Left renal pelvis (tissue), 4 donors: Measurements from ENCODE around the gene TRIM8. TPM values are rescaled to one million over a fixed set of nuclear protein-coding genes. Genes with fewer than 3 reads are reported as not detected.

Experiments
- DNase-seq, 4 donors: peaks; one replicate each; pipeline ENCODE4 v3.0.0-alpha.2; 2013; ENCODE audit warnings: low read depth in 4 of 4, low spot score in 3 of 4
- polyA plus RNA-seq, 4 donors: library from polyadenylated mRNA; unstranded; fragments of 120-200 nt; gene quantifications; one replicate each; pipeline ENCODE4 v1.2.1, GENCODE V29; 2013; ENCODE audit not compliant: insufficient read length in 4 of 4

TRIM8 gene
- polyA plus RNA-seq, 4 donors, result 76.9 to 146 (median 129) TPM

DNA sequence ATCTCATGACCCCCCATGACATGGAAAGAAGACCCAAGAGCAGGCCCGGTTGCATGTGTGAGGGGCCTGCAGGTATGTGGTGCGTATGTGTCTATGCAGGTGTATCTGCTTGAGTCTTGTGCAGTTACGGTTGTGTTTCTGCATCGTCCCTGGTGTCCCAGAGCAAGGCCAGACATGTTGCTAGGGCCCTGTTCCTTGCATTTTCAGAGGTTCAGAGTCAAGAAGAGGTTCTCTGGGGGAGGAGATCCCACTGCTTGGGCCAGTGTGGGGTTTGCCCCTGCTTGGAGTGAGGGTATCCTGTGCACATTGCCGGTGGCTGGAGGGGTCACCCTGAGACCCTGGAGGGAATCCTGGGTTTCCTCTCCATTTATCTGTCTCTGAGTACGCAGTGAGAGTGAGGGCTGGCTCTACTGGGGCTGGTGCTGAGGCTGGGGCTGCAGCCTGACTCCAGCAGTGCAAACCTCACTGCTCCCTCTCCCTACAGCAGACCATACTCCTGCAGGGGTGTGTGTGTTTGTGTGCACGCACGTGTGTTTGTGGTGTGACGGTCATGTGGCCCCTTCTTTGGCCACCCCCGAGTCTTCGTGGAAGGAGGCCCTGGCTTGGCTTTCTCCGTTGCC lies 4.1 kb downstream of the TRIM8 start:
- no peak for DNase-seq

DNA sequence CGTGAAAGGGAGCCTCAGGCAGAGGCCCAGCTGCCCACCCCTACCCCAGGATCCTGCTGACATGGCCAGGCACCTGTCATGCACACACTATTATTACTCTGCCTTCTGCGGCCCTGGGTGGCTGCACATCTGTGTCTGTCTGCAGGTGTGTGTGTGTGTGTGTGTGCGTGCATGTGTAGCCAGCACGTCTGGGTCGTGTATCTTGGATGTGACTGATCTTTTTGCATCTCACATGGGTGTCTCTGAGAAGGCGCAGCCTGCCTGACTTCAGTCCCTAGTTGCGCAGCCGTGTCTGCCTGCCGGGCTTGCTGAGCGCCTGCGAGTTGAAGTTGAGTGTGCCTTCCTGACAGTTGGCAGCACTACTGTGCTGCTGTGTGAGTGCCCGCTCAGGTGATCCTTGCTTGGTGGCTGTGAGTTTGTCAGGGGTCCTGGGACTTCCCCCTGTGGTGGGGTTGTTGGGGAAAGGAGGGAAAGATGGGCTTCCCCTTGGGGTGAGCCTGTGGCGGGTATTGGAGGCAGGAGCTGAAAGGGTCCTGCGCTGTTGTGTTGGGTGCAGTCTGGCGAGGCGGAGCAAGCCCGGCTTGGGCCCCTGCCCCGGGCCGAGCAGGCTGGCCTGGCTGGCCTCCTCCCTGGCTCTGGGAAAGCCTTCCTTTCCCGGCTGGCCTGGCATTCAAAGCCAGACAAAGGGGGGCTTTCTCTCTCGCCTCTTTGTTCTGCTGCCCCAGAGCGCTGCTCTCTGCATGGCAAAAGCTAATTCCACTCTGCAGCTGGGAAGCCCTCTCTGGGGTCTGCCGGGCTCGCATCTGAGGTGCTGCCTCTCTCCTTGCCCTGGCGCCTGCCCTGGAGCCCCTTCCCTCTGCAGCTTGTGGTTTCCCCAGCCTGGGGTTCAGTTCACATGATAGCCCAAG lies 4.9 kb downstream of the TRIM8 start:
- no peak for DNase-seq

DNA sequence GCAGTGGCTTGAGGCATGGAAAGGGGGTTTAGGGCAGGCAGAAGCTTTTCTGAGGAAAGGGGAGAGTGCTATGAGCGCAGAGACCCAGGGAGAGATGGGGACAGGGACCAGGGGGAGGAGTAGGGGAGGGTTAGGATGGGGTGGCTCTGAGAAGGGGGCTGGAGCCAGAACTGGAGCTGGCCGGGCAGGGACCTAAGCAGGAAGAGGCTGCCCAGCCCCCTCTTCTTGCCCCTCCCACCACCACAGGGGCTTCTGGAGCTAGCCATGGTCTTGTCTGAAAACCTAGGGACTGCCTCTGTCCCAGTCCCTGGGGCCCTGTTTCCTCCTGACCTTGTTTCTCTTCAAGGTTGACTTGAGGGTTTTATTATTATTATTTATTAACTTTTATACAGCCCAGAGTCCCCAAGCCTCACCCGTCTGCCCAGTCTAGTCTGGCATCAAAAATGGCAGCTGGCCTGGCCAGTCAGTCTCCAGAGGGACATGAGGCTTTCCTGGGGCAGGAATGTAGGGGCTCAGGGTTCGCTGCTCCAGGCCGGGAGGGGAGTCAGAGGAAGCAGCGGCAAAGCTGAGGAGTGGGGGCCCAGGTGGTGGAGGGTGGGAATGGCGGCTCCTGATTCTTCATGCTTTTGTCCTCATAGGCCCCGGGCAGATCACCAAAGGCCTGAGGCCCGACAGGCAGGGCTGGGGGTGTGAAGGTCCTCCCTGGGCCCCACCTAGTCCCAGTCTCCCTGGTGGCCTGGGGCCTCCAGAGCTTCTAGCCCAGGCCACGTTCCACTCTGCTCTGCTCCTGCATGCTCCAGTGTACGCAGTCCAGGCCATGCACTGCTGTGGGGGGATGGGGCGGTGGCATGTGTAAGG lies 5.7 kb downstream of the TRIM8 start:
- no peak for DNase-seq

DNA sequence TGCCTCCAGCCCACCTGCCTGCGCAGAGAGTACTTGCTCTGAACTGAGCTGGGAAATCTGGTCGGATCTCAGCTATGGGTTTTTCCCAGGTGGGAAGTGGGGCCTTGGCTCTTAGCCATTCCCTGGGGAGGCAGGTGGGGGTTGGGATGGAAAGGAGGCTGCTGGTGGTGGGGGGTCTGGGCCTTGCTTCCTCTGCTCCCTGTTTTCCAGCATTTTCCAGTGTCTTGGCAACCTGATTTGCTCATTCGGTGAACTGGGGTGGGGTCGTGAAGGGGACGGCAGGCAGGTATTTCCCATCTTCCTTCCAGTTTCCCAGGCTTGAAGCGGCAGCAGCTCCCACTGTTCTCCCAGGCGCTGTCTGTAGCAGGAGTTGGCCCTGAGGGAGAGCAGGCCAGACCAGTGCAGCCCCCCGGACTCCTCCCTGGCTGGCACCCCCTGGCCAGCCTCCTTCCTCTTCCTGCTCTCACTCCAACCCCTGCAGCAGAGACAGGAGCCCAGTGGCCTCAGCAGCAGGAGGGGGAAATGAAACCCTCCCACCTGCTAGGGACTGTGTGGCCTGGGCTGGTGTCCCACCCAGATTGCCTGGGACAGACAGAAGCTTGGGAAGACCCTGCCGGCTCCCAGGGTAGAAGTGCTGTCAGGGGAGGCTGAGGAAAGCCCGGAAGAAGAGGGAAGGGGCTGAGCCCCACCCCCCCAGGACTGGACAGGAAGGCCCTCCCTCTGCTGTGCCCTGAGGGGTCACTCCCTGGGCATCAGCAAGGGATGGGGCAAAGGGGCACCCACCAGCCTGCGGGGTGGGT lies 6.6 kb downstream of the TRIM8 start:
- DNase-seq, result no peak

DNA sequence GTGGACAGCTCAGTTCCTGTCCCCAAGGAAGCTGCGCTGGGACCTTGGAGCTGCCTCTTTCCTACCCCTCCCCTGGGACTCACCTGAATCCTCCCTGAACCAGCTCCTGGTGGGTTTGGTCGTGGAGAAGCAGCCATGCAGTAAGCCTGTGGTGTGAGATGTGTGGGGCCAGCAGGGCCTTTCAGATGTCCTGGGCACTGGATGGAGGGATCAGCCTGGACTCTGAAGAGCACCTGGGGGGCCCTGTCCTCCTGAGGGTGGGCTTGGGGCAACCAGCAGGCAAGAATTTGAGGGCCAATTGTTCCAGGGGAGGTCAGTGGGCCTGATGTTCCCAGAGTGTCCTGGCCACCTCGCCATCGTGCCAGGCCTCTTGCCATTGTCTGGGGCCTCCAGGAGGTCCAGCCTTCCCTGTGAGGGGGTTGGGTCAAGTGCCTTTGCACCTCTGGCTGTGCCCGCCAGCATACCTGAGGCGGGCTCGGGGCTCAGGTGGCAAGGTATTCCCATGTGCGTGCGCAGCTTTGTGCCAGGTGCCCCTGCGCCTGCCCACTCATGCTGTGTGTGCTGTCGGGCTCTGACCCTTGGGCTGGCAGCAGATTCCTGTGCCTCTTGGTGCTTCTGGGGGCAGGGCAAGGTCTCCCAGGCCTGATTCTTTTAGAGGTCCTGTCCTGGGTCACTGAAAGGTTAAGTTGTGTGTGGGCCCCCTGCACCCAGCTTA lies 7.3 kb downstream of the TRIM8 start:
- no peak for DNase-seq

DNA sequence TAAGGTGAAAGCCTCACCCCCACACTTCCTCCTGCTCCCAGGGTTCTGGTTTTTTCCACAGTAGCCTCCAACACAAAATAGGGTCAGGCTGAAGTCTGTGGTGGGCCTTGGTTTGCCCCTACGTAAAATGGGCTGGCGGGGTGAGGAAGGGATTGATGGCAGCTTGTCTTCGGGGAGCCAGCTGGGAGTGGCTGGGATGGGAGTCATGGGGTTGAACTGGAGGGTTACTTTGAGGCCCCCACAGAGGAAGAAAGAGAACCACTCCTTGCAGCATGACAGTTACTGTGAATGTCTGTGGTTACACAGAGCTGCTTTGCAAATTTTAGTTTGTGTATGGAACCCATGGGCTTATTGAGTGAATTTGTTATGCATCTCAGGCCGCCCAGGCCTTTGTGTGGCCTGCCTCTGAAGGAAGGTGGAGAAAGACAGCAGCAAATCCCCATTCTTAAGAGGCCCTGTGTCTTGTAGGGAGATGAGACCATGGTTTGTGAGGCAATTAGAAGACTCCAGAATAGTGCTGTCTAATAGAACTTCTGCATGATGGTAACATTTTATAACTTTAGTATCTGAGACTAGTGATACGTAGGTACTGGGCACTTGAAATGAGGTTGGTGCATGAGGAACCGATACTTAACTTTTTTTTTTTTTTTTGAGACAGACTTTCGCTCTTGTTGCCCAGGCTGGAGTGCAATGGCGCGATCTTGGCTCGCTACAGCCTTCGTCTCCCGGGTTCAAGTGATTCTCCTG lies 8.1 kb downstream of the TRIM8 start:
- no peak for DNase-seq

DNA sequence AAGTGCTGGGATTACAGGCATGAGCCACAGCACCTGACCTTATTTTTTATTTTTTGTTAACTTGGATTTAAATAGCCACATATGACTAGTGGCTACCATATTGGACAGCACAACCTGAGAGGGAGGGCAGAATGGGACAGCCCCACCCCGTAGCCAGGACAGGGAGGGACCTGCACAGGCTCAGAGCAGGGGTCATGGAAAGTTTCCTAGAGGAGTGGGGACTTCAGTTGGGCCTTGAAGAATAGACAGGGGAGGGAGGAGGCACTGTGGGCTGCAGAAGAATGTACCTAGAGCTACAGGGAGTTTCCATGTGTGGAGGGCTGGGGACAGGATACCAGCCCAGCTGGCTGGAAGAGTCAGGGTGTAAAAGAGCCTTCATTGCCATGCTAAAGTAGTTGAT lies 8.8 kb downstream of the TRIM8 start:
- no peak for DNase-seq

DNA sequence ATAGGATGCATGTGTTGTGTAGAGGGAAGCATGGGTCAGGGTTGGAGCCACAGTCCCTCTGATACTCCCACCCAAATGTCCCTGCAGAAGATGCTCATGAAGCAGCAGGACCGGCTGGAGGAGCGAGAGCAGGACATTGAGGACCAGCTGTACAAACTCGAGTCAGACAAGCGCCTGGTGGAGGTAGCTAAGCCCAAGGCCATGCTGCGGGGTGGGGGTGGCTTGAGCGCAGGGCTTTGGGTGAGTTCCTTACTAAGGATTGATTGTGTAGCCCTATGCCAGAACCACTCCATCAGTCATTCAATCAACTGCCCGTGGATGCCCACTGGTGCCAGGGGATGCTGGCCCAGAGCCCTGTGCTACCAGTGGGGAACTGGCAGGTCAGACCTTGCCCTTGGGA lies 10.3 kb downstream of the TRIM8 start:
- DNase-seq, result no peak

DNA sequence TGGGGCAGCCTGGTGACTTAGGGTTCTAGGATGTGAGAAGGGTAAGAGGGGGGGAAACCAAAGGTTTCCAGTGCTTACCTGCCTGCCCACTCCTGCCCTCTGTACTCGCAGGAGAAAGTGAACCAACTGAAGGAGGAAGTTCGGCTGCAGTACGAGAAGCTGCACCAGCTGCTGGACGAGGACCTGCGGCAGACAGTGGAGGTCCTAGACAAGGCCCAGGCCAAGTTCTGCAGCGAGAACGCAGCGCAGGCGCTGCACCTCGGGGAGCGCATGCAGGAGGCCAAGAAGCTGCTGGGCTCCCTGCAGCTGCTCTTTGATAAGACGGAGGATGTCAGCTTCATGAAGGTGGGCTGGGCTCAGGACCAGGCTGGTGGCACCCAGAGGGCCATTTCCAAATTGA lies 10.7 kb downstream of the TRIM8 start:
- DNase-seq, result no peak

DNA sequence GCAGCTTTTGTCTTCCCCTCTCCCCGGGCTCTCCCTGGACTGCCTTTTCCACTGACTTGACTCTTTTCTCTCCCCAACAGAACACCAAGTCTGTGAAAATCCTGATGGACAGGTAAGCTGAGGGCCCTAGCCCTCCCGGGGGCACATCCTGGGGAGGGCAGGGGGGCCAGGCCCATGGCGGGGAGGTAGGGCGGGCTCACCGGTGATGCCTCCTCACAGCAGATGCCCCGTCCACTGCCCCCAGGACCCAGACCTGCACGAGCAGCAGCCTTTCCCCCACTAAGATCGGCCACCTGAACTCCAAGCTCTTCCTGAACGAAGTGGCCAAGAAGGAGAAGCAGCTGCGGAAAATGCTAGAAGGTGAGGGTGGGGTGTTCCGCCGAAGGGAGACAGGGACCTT lies 11.7 kb downstream of the TRIM8 start:
- no peak for DNase-seq

DNA sequence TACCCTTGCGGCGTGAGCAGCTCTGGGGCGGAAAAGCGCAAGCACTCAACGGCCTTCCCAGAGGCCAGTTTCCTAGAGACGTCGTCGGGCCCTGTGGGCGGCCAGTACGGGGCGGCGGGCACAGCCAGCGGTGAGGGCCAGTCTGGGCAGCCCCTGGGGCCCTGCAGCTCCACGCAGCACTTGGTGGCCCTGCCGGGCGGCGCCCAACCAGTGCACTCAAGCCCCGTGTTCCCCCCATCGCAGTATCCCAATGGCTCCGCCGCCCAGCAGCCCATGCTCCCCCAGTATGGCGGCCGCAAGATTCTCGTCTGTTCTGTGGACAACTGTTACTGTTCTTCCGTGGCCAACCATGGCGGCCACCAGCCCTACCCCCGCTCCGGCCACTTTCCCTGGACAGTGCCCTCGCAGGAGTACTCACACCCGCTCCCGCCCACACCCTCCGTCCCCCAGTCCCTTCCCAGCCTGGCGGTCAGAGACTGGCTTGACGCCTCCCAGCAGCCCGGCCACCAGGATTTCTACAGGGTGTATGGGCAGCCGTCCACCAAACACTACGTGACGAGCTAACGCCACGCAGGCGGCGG lies 12.6 kb downstream of the TRIM8 start:
- no peak for DNase-seq

DNA sequence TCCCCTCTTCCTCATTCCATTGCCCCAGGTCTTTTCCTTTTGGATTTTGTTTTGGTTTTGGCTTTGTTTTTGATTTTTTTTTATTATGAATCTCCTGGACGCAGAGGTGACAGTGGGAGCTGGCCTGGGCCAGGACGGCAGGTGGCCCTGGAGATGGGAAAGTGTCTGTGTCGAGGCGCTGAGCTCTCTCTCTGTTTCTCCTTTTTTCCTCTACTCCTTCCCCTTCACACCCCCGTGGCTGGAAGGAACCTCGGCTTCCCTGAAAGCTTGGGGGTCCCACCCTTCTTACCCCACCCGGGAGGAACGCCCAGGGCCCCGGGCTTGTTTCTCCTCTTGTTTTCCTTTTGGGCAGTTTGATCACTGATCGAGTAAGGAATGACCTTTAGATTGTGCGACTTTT lies 13.2 kb downstream of the TRIM8 start:
- no peak for DNase-seq

DNA sequence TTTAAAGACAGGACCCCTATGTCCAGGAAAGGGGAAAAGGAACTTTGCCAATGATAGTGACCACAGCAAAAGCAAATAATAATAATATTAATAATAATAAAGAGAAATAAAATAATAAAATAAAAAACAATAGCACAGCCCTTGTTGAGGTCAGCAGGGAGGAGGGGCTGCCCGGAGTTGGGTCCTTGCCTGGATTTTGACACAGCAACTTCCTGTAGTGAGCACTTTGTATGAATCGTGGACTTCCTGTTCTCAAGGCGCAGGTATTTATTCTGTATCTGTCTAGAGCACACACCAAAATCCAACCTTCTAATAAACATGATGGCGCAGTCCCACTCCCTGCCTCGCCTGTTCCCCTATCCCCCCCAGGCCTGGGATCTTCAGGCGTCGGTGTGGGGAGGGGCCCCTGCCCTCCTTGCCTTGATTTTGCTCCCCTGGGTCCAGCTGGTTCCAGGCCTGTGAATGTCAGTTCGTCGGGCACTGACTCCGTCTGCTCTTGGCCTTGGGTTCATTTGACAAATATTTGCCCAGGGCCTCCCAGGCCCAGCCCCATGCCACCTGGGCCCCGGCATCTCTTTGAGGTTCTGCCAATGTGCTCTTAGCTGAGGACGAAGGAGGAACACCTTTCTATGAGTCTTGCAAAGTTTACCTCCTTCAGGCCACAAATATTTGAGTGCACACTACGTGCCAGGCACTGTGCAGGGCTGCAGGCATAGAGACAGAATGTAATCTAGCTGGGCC lies 13.9 kb downstream of the TRIM8 start:
- DNase-seq, result no peak

DNA sequence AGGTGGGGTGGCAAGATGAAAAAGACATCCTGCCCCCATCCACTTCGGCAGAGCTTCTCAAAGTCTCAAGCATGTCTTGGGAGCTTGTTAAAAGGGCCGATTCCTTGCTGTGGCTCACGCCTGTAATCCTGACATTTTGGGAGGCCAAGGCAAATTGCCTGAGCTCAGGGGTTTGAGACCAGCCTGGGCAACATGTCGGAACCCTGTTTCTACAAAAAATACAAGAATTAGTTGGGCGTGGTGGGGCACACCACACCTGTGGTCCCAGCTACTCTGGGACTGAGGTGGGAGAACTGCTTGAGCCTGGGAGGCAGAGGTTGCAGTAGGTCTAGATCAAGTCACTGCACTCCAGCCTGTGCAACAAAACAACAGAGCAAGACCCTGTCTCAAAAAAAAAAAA lies 14.5 kb downstream of the TRIM8 start:
- DNase-seq, result no peak

DNA sequence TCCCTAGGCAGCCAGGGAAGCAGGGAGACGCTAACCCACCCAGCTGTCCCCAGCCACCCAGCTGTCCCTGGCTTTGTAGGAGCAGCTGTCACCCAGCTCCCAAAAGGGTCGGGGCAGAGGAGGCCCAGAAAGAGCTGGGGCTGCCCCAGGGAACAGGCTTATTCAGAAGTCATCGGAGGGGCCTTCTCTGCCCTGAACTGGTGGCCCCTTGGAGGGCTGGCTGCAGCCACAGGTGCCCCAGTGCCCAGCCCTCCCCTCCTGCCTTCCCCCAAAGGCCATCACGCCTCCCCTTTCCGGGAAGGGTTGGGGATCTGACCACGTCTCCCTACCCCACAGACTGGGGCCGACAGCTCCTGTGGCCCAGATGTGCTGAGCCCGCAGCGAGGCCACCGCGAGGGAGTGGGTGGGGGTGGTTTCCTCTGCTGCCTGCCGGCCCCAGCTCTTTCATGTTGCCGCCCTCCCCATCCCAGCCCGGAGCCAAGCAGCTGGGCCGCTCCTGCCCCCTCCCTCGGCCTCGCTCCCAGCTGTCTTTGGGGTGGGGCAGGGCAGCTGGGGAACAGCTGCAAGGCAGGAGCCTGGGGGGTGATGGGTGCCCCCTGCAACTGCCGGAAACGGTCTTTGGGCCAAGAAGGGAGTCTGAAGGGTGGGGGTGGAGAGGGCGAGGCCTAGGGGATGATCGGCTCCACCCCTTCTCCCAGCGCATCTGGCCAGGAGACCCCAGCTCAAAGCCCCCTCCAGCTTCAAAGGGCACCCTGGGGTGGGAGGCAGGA lies 16.8 kb downstream of the TRIM8 start:
- no peak for DNase-seq

DNA sequence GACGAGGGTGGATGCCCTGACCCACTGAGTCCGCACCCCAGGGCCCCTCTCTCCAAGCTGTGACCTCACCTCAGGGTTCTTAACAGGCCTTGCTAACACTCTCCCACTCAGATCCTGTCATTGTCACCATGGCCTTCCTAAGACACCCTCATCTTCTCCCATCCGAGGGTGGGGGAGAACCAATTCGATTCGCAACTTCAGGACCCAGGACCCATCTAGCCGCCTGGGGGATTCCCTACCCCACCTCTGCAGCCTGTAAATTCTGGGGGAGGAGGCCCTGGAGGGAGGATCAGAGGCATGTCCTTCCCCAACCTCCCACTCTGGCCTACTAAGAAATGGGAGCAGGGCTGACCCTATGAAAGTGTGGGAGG lies 17.4 kb downstream of the TRIM8 start:
- no peak for DNase-seq

DNA sequence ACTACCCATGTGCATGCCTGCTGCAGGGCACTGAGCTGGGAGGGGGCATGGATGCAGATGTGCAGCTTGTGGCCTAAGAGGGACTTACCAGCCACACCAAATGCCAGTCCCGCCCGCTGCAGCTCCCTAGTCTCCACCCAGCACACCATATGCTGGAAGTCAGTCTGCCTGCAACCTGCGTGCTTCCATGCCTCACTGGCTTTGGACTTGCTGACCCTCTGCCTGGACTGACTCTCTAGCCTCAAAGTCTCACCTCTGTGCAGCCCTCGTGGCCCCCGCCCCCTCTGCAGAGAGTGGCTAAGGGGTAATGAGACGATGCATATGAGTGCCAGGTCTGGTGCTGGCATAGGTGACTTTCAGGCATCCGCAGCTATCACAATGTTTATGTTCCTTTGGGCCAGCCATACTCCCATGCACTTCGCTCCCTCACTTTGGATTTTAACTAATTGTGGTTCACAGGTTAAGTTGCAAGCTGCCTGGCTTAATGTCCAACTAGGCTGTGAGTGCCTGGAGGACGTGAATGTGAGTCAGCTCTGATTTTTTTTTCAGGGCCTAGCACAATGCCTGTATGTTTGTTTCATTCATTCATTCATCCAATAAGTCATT lies 21.7 kb downstream of the TRIM8 start:
- no peak for DNase-seq
